Activated T-cell treated with anti-CD3 and anti-CD28 coated beads, Interleukin-2, amount 50 U/mL, for 72 hours (primary cell): ENCODE results near the gene HFE. TPM values are rescaled to one million over a fixed set of nuclear protein-coding genes. Genes with fewer than 3 reads are reported as not detected.
"Not testable (repeated sequence)": the region's sequence is repeated elsewhere in the genome, so short reads cannot be mapped to it uniquely, and the experiment has no call there.

Source experiments
- ATAC-seq, 2 donors: fragments of 150-1000 bp; cut with Tn5 transposase; replicated peaks in 1 of 2; 2 replicates each; pipeline ENCODE4 v1.10.0; 2021; ENCODE audit warnings: moderate library complexity in 2 of 2, mild to moderate bottlenecking in 1 of 2
- DNase-seq, 2 donors: peaks; one replicate each; pipeline ENCODE4 v3.0.0; 2021 to 2022; ENCODE audit warnings: mixed read lengths in 1 of 2
- H3K27ac Mint-ChIP-seq: one replicate; pipeline ENCODE4 v1.8.0; 2022; ENCODE audit warnings: mild to moderate bottlenecking, moderate library complexity, mixed read lengths
- H3K27me3 Mint-ChIP-seq: one replicate; pipeline ENCODE4 v1.8.0; 2022; ENCODE audit warnings: low read depth, mixed read lengths
- H3K36me3 Mint-ChIP-seq, 2 donors: one replicate each; pipeline ENCODE4 v1.8.0; 2022; ENCODE audit warnings: mixed read lengths in 2 of 2, mild to moderate bottlenecking in 1 of 2; ENCODE audit not compliant: insufficient read depth in 2 of 2
- H3K4me1 Mint-ChIP-seq: one replicate; pipeline ENCODE4 v1.8.0; 2022; ENCODE audit warnings: low read depth, mixed read lengths
- H3K4me3 Mint-ChIP-seq, 2 donors: one replicate each; pipeline ENCODE4 v1.8.0; 2022; ENCODE audit warnings: mild to moderate bottlenecking in 2 of 2, mixed read lengths in 2 of 2, moderate library complexity in 2 of 2
- H3K9me3 Mint-ChIP-seq, 2 donors: one replicate each; pipeline ENCODE4 v1.8.0; 2022; ENCODE audit warnings: mixed read lengths in 2 of 2
- total RNA-seq, 2 donors: library from RNA; stranded (reverse); gene quantifications; one replicate each; pipeline ENCODE4 v1.2.3, GENCODE V29; 2022

HFE gene, protein sequence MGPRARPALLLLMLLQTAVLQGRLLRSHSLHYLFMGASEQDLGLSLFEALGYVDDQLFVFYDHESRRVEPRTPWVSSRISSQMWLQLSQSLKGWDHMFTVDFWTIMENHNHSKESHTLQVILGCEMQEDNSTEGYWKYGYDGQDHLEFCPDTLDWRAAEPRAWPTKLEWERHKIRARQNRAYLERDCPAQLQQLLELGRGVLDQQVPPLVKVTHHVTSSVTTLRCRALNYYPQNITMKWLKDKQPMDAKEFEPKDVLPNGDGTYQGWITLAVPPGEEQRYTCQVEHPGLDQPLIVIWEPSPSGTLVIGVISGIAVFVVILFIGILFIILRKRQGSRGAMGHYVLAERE
- total RNA-seq = 1 to 10 TPM; 1.3 to 1.9 TPM

DNA sequence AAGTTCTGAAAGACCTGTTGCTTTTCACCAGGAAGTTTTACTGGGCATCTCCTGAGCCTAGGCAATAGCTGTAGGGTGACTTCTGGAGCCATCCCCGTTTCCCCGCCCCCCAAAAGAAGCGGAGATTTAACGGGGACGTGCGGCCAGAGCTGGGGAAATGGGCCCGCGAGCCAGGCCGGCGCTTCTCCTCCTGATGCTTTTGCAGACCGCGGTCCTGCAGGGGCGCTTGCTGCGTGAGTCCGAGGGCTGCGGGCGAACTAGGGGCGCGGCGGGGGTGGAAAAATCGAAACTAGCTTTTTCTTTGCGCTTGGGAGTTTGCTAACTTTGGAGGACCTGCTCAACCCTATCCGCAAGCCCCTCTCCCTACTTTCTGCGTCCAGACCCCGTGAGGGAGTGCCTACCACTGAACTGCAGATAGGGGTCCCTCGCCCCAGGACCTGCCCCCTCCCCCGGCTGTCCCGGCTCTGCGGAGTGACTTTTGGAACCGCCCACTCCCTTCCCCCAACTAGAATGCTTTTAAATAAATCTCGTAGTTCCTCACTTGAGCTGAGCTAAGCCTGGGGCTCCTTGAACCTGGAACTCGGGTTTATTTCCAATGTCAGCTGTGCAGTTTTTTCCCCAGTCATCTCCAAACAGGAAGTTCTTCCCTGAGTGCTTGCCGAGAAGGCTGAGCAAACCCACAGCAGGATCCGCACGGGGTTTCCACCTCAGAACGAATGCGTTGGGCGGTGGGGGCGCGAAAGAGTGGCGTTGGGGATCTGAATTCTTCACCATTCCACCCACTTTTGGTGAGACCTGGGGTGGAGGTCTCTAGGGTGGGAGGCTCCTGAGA is at the start of gene HFE:
HFE (plus strand) TSS at position 146 of the 832 bp plus-strand sequence; CDS start at position 158, 12 bp downstream.
- Mint-ChIP-seq H3K4me1 (peaks cover 24% of the 10 kb centered on the region), H3K36me3 (no peaks in the 10 kb centered on the region), H3K9me3 (no peaks in the 10 kb centered on the region), H3K27ac (peak within 1 kb of the TSS; percentile 54), H3K27me3 (no peaks in the 10 kb centered on the region), H3K4me3 (peak within 1 kb of the TSS; percentile 82 to 92)
- peak; percentile 45 to 60 for ATAC-seq
- DNase-seq = peak; percentile 40 to 47

DNA sequence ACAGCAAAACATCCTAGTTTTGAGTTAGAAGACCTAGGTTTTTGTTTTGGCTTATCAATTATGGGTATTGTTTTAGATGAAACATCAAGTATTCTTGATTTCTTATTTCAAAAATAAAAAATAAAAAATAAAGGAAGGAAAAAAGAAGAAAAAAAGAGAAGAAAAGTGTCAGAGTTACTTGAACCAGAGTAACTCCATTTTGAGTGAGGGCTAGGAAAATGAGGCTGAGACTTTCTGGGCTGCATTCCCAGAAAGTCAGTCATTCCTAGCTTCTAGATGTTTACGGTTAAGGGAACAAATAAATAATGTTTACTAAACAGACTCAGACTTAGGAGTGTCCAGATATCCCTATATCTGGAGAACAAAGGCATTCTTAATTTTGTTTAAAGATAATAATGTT is 45.3 kb upstream of the HFE start:
- no peak overlapping the region for H3K27ac Mint-ChIP-seq
- no peak for DNase-seq
- H3K4me1 Mint-ChIP-seq = peaks cover 21% of the 10 kb centered on the region
- H3K27me3 Mint-ChIP-seq = no peaks in the 10 kb centered on the region
- H3K9me3 Mint-ChIP-seq = no peaks in the 10 kb centered on the region
- no peak for ATAC-seq
- no peaks in the 10 kb centered on the region for H3K36me3 Mint-ChIP-seq
- no peak overlapping the region for H3K4me3 Mint-ChIP-seq

DNA sequence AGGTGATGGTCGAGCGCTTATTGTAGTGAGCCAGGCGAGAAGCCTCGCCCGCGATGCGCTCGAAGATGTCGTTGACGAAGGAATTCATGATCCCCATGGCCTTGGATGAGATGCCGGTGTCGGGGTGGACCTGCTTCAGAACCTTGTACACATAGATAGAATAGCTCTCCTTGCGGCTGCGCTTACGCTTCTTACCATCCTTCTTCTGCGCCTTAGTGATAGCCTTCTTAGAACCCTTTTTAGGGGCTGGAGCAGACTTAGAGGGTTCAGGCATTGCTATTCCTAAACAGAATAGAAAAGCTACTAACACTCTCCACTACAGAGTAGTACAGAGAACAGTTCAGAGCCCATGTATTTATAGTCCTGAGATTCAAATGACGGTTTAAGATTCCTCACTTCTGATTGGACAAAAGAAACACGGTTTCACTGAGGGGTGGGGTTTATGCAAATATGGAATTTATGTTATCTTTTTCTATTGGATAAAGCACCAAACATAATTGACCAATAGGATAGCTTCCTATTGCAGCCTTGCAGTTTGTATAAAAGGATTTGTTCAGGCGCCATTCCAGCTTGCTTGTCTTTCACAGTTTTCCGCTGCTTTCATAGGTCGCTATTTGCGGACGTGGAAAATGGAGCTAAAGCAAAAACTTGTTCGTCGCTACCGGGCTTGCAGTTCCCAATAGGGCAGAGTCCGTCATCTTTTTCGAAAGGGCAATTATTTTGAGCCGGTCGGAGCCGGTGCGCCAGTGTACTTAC is 43.7 kb upstream of the HFE start:
- peak overlapping the region; percentile 86 to 93 for H3K4me3 Mint-ChIP-seq
- H3K27me3 Mint-ChIP-seq = no peaks in the 10 kb centered on the region
- H3K9me3 Mint-ChIP-seq = no peaks in the 10 kb centered on the region
- DNase-seq (peak; percentile 78 to 81), ATAC-seq (peak; percentile 74 to 75)
- peaks cover 26% of the 10 kb centered on the region for H3K4me1 Mint-ChIP-seq
- peak overlapping the region; percentile 99 for H3K27ac Mint-ChIP-seq
- no peaks in the 10 kb centered on the region for H3K36me3 Mint-ChIP-seq

DNA sequence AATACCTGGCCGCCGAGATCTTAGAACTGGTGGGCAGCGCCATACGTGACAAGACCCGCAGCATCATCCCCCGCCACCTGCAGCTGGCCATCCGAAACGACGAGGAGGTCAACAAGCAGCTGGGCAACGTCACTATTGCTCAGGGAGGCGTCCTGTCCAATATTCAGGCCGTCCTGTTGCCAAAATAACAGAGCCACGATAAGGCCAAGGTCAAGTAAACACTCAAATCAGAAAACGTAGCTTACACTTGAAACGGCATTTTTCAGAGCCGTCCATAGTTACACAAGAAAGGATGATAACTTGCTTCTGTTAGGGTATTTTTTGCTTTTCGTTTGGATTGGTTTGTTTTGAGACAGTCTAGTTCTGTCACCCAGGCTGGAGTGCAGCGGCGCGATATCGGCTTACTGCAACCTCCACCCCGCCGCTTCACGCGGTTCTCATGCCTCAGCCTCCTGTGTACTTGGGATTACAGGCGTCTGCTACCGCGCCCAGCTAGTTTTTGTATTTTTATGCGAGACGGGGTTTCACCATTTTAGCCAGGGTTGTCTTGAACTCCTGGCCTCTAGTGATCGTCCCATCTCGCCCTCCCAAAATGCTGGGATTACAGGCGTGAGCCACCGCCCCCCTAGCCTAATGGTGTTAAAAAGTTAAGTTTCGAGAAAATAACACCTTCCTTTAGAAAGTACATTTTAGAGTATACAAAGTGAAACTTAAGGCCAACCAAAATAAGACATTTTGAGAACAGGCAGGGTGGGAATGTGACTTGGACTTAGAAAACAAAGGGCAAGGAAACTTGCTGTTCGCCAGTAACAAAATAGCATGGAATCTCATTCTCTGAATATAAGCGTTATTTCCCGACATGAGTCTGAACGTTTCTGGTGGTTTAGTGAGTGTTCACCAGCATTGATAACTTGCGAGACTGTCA is 42.8 kb upstream of the HFE start:
- H3K27me3 Mint-ChIP-seq = no peaks in the 10 kb centered on the region
- DNase-seq = peak; percentile 65 to 73
- H3K27ac Mint-ChIP-seq = peak overlapping the region; percentile 99
- H3K4me1 Mint-ChIP-seq = peaks cover 26% of the 10 kb centered on the region
- peak overlapping the region; percentile 86 to 93 for H3K4me3 Mint-ChIP-seq
- ATAC-seq = peak; percentile 4 to 33
- H3K36me3 Mint-ChIP-seq = no peaks in the 10 kb centered on the region
- H3K9me3 Mint-ChIP-seq = no peaks in the 10 kb centered on the region

DNA sequence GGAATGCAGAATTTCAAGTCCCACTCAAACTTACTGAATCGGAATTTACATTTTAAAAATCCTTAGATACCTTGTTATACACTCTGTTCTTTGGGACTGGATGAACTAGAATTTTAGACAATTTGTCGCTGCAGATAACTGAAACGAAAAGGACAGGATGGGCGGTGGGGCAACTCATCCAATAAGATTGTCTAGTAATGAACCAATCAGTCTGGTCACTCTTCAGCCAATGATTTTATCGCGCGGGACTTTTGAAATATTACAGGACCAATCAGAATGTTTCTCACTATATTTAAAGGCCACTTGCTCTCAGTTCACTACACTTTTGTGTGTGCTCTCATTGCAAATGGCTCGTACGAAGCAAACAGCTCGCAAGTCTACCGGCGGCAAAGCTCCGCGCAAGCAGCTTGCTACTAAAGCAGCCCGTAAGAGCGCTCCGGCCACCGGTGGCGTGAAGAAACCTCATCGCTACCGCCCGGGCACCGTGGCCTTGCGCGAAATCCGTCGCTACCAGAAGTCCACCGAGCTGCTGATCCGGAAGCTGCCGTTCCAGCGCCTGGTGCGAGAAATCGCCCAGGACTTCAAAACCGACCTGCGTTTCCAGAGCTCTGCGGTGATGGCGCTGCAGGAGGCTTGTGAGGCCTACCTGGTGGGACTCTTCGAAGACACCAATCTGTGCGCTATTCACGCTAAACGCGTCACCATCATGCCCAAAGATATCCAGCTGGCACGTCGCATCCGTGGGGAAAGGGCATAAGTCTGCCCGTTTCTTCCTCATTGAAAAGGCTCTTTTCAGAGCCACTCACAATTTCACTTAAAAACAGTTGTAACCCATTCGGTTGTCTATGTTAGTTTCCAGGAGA is 41.9 kb upstream of the HFE start:
- peak overlapping the region; percentile 86 to 93 for H3K4me3 Mint-ChIP-seq
- peak; percentile 87 for DNase-seq
- no peaks in the 10 kb centered on the region for H3K36me3 Mint-ChIP-seq

DNA sequence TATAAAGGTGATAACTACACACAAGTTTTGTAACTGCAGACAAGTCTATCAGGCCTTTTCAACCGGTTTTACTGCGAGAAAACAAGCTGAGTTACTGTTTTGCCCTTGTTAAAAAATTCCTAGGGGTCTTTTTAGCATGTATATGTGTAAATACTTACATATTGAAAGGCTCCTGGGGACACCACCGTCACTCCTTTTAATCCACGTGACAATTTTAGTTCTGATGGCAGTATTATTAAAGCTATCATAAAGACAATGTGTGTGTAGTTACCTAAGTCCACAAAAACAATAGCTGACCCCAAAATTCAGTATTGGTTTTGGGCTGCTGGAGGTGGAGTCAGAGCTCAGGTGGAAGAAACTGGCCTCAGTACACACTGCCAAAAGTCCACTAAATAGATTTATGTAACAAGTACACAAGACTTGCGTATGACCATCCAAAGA is 41.3 kb upstream of the HFE start:
- Mint-ChIP-seq H3K9me3 (no peaks in the 10 kb centered on the region), H3K27ac (peak overlapping the region; percentile 99), H3K4me1 (peaks cover 26% of the 10 kb centered on the region), H3K4me3 (peak overlapping the region; percentile 86 to 93), H3K36me3 (no peaks in the 10 kb centered on the region), H3K27me3 (no peaks in the 10 kb centered on the region)
- ATAC-seq = no peak
- no peak for DNase-seq

More for the DNA sequence above, 41.9 kb upstream of the HFE start:
- H3K9me3 Mint-ChIP-seq = no peaks in the 10 kb centered on the region
- peak overlapping the region; percentile 99 for H3K27ac Mint-ChIP-seq
- no peaks in the 10 kb centered on the region for H3K27me3 Mint-ChIP-seq
- peaks cover 26% of the 10 kb centered on the region for H3K4me1 Mint-ChIP-seq
- ATAC-seq = peak; percentile 54 to 55

DNA sequence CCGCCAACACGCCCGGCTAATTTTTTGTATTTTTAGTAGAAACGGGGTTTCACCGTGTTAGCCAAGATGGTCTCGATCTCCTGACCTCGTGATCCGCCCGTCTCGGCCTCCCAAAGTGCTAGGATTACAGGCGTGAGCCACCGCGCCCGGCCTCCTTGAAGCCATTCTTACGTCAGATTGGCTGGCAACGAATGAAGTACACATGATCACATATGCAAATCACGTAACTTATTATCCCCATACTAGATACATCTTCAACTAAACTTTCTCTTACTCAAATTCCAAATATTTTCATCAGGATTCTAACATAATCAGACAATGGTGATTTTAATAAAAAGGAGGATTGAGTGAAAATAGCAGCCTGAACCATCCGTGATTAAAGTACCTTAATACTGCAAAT is 39.9 kb upstream of the HFE start:
- not testable (repeated sequence) for ATAC-seq, H3K27me3 Mint-ChIP-seq, DNase-seq, H3K36me3 Mint-ChIP-seq, H3K27ac Mint-ChIP-seq, H3K9me3 Mint-ChIP-seq
- Mint-ChIP-seq H3K4me3 (peak overlapping the region in 1 of 2 donors; percentile 33), H3K4me1 (peaks cover 26% of the 10 kb centered on the region)

DNA sequence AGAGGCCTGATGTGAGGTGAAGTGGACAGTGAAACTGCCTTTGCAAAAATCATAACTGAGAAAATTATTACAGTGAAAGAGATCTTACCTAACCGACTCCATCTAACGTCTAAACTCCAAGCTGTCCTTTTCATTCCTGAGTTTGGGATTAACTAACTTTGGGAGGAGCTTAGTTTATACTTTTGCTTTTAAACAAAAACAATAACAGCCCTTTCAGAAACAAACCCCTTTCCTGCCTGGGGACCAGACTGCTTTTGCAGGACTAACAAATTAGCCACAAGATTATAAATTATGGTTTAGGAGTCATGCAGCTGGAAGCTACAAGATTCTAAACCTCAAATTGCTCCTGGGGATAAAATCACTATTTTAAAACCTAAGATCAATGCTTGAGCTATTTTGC is 38.6 kb upstream of the HFE start:
- Mint-ChIP-seq H3K27me3 (no peaks in the 10 kb centered on the region), H3K4me1 (peaks cover 28% of the 10 kb centered on the region), H3K27ac (no peak overlapping the region), H3K9me3 (no peaks in the 10 kb centered on the region), H3K4me3 (no peak overlapping the region), H3K36me3 (no peaks in the 10 kb centered on the region)
- no peak for DNase-seq
- no peak for ATAC-seq

DNA sequence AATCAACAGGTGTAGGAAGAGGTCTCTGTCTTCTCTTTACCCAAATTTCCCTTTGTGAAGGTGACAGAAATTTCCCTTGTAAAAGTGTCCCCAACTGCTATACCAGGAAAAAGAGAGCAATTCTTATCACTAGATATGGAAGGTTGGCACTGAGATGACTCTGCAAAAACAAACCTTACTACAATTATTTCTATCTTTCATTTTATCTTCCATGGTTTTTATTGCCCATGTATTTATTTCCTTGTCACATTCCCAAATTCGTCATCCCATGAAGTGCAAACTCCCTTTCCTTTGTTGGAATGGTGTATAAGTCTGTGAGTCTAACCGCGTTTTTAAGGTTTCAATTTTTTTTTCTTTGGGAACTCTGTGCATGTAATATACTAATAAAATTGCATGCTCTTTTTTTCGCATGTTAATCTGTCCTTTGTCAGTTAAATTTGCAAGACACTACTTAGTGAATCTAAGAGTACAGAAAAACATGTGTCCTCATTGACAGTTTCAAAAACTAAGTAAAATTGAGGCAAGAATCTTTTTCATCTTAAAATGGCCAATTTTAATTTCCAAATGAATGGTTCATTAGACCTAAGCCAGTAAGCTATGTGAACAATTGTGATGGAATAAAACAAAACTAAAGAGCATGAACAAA is 35.4 kb upstream of the HFE start:
- peaks cover 2 to 3% of the 10 kb centered on the region in 2 donors for H3K36me3 Mint-ChIP-seq
- DNase-seq = no peak
- H3K4me1 Mint-ChIP-seq = peaks cover 33% of the 10 kb centered on the region
- no peaks in the 10 kb centered on the region for H3K27me3 Mint-ChIP-seq
- peak overlapping the region; percentile 60 for H3K27ac Mint-ChIP-seq
- peak overlapping the region in 1 of 2 donors; percentile 36 for H3K4me3 Mint-ChIP-seq
- ATAC-seq = no peak
- H3K9me3 Mint-ChIP-seq = no peaks in the 10 kb centered on the region

DNA sequence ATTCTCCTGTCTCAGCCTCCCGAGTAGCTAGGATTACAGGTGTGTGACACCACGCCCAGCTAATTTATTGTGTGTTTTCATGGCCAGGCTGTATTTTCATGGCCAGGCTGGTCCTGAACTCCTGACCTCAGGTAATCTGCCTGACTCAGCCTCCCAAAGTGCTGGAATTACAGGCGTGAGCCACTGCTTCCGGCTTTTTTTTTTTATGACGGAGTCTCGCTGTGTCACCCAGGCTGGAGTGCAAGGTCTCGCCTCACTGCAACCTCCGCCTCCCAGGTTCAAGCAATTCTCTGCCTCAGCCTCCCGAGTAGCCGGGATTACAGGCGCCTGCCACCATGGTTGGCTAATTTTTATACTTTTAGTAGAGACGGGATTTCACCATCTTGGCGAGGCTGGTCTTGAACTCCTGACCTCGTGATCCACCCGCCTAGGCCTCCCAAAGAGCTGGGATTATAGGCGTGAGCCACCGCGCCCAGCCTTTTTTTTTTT is 34.4 kb upstream of the HFE start:
- DNase-seq, H3K36me3 Mint-ChIP-seq, H3K27me3 Mint-ChIP-seq, H3K9me3 Mint-ChIP-seq, ATAC-seq: not testable (repeated sequence)
- Mint-ChIP-seq H3K27ac (peak overlapping the region; percentile 54), H3K4me1 (peaks cover 31% of the 10 kb centered on the region), H3K4me3 (peak overlapping the region; percentile 91 to 93)
